DOHH2 (cell line): ENCODE results near the gene ANKRD40CL.

Experiments used
- H3F3A ChIP-seq: fragments of 200-600 bp; sonication (generic), shearing (Covaris generic); 2 replicates; pipeline ENCODE4 v1.6.0; 2016; ENCODE audit warnings: antibody characterized with exemption, mild to moderate bottlenecking; ENCODE audit not compliant: control insufficient read depth, insufficient read depth
- H3K27ac ChIP-seq: fragments of 200-600 bp; sonication (generic); 2 replicates; pipeline ENCODE4 v1.5.1; 2014; ENCODE audit warnings: low read depth, mild to moderate bottlenecking, low read length, moderate library complexity
- H3K27me3 ChIP-seq: fragments of 200-600 bp; sonication (generic); 2 replicates; pipeline ENCODE4 v1.6.1; 2014; ENCODE audit warnings: mild to moderate bottlenecking, low read length, mixed read lengths; ENCODE audit not compliant: control insufficient read depth
- H3K36me3 ChIP-seq: fragments of 200-600 bp; sonication (generic); 2 replicates; pipeline ENCODE4 v1.6.1; 2014; ENCODE audit warnings: mild to moderate bottlenecking, low read length, moderate library complexity, mixed read lengths; ENCODE audit not compliant: control insufficient read depth
- H3K4me1 ChIP-seq: fragments of 200-600 bp; sonication (generic); 2 replicates; pipeline ENCODE4 v1.6.1; 2014; ENCODE audit warnings: mild to moderate bottlenecking, low read length, mixed read lengths; ENCODE audit not compliant: control insufficient read depth
- H3K4me2 ChIP-seq: fragments of 200-600 bp; sonication (generic); 2 replicates; pipeline ENCODE4 v1.6.0; 2014; ENCODE audit warnings: mild to moderate bottlenecking, low read length, moderate library complexity
- H3K4me3 ChIP-seq: fragments of 200-600 bp; sonication (generic); 2 replicates; pipeline ENCODE4 v1.5.1; 2014; ENCODE audit warnings: mild to moderate bottlenecking, low read length, mixed read lengths
- H3K79me2 ChIP-seq: fragments of 200-600 bp; sonication (generic); 2 replicates; pipeline ENCODE4 v1.6.1; 2014; ENCODE audit warnings: mild to moderate bottlenecking, low read length, mixed read lengths; ENCODE audit not compliant: control insufficient read depth
- H3K9me2 ChIP-seq: fragments of 200-600 bp; sonication (generic); replicated peaks from 2 replicates; pipeline ENCODE4 v1.6.1; 2014; ENCODE audit warnings: mild to moderate bottlenecking, low read length, mixed read lengths; ENCODE audit not compliant: control insufficient read depth
- H3K9me3 ChIP-seq: fragments of 200-600 bp; sonication (generic); 2 replicates; pipeline ENCODE4 v1.6.1; 2014; ENCODE audit warnings: antibody characterized with exemption, low read length, mixed read lengths; ENCODE audit not compliant: control insufficient read depth, insufficient read depth
- H4K20me1 ChIP-seq: fragments of 200-600 bp; sonication (generic); 2 replicates; pipeline ENCODE4 v1.6.0; 2014; ENCODE audit warnings: low read depth, mild to moderate bottlenecking, antibody characterized with exemption, low read length, moderate library complexity; ENCODE audit not compliant: control insufficient read depth, insufficient read depth
- EZH2phosphoT487 ChIP-seq: fragments of 200-600 bp; sonication (generic); IDR thresholded peaks from 2 replicates; pipeline ENCODE4 v1.6.1; 2017; ENCODE audit warnings: borderline replicate concordance, mild to moderate bottlenecking, antibody characterized with exemption, low read length, moderate library complexity, mixed read lengths
- TF ChIP-seq, protein P1 (sequence below): fragments of 200-600 bp; sonication (generic); IDR thresholded peaks from one replicate; pipeline ENCODE4 v1.5.1; 2014; ENCODE audit warnings: antibody characterized with exemption, mild to moderate bottlenecking, low read depth, low read length; ENCODE audit not compliant: poor library complexity, severe bottlenecking

Gene ANKRD40CL

DNA sequence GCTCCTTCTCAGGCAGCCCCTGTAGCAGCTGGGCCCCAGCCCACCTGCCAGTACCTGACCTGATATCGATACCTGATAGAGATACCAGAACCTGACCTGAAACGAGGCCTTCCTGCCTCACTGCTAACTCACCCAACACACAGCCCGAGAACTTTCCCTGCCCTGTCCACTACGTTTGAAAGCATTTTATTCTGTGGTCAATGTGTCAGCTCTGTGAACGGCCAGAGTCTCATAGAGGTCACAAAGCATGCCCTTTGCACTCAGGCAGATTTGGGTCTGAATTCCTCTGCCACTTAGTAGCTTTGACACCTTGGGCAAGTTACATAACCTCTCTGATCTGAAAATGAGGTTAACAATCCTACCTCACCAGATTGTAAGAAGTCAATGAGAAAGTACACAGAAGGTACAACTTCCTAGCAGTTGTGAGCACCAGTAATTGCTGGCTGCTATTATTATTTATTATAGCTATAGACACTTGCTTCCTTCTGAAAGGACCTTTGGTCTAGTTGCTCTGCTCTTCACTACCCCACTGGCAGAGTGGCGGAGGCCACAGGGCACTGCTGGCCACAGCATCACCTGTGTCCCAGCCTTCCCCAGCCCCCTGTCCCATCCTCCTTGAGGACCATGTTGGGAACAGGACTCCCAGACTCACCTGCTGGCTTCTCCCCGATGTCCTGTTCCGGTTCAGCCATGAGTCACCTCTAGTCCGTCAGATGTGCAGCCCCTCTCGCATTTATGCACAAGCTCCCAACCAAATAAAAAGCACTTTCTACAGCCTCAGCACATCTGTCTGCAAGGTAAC is 895 bp downstream of the ANKRD40CL start:
- H3K36me3 ChIP-seq: no peaks in the 10 kb centered on the region
- no peaks in the 10 kb centered on the region for H3K79me2 ChIP-seq
- TF ChIP-seq, protein P1, sequence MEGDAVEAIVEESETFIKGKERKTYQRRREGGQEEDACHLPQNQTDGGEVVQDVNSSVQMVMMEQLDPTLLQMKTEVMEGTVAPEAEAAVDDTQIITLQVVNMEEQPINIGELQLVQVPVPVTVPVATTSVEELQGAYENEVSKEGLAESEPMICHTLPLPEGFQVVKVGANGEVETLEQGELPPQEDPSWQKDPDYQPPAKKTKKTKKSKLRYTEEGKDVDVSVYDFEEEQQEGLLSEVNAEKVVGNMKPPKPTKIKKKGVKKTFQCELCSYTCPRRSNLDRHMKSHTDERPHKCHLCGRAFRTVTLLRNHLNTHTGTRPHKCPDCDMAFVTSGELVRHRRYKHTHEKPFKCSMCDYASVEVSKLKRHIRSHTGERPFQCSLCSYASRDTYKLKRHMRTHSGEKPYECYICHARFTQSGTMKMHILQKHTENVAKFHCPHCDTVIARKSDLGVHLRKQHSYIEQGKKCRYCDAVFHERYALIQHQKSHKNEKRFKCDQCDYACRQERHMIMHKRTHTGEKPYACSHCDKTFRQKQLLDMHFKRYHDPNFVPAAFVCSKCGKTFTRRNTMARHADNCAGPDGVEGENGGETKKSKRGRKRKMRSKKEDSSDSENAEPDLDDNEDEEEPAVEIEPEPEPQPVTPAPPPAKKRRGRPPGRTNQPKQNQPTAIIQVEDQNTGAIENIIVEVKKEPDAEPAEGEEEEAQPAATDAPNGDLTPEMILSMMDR: no peak
- no peak for TF ChIP-seq EZH2phosphoT487
- H3K9me3 ChIP-seq: no peaks in the 10 kb centered on the region
- H3K27me3 ChIP-seq: no peaks in the 10 kb centered on the region
- H3K9me2 ChIP-seq: no peaks in the 10 kb centered on the region
- H3F3A ChIP-seq: no peaks in the 10 kb centered on the region
- H3K27ac ChIP-seq: no peak overlapping the region
- H3K4me3 ChIP-seq: no peak overlapping the region
- H3K4me1 ChIP-seq: peaks cover 36% of the 10 kb centered on the region
- no peak overlapping the region for H3K4me2 ChIP-seq
- H4K20me1 ChIP-seq: no peaks in the 10 kb centered on the region

DNA sequence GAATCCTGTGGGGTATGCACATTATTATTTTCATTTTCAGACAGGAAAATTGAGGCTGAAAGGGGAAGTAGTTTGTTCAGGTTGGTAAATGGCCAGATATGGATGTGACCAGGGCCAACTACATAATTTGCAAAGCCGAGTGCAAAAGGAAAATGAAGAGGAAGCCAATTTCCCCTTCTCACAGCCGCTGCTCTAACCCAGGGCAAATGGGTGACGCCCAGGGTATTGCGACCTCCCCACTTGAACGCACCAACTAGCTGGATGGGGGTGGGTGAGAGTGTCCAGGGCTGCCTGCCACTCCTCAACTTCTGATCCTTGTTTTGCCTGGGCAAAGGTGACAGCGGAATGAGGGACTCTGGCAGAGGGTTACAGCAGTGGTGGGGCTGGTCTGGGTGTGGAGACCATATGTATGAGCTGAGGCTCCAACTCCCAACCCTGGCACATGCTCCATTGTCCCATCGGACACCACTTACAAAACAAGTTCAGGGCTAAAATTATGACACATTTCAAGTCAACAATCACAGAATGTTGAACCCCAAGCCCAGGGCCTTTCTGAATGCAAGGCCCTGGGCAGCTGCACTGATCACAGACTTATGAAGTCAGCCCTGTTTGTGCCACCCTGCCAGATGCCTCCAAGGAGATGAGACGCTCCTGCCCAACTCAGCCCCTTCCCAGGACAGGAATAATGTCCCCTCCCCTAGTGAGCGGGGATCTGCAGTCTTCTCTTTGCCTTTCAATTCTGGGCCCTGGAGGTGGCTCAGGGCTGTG is 1.7 kb downstream of the ANKRD40CL start:
- Histone ChIP-seq H3K36me3 (no peaks in the 10 kb centered on the region), H3K4me2 (peak overlapping the region; percentile 46), H3K4me1 (peaks cover 36% of the 10 kb centered on the region), H3K4me3 (peak overlapping the region; percentile 11; the same call in 1 of the 2 replicates), H3K9me3 (no peaks in the 10 kb centered on the region), H3K27ac (no peak overlapping the region), H3K79me2 (no peaks in the 10 kb centered on the region), H4K20me1 (no peaks in the 10 kb centered on the region), H3K9me2 (no peaks in the 10 kb centered on the region), H3F3A (0 out of 2 replicates have a peak, but pooled peaks cover 2% of the 10 kb centered on the region), H3K27me3 (no peaks in the 10 kb centered on the region)
- TF ChIP-seq, protein P1: no peak
- TF ChIP-seq EZH2phosphoT487: no peak

DNA sequence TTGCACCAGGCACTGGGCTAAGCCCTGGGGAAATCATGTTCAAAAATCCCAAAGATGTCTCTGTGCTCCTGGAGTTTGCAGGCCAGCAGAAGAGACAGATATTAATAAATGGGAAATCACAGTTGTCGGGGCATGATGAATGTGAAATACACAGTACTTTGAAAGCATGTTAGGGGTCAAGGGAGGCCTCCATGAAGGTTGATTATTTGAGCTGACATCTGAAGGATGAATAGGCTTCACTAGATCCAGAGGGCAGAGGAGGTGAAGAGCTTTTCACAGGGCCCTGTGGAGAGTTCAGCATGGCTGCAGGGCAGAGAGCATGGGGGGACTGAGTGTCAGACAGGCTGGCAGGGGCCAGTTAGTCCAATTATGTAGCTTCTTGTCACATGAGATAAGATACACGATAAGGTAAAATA is 2.6 kb downstream of the ANKRD40CL start:
- Histone ChIP-seq H3K9me3 (no peaks in the 10 kb centered on the region), H3K4me1 (peaks cover 36% of the 10 kb centered on the region), H3K36me3 (no peaks in the 10 kb centered on the region), H3K79me2 (no peaks in the 10 kb centered on the region), H3K4me2 (peak overlapping the region; percentile 46), H3K9me2 (no peaks in the 10 kb centered on the region), H4K20me1 (no peaks in the 10 kb centered on the region), H3F3A (0 out of 2 replicates have a peak, but pooled peaks cover 2% of the 10 kb centered on the region), H3K27me3 (no peaks in the 10 kb centered on the region), H3K4me3 (no peak overlapping the region), H3K27ac (no peak overlapping the region)
- TF ChIP-seq, protein P1: no peak
- TF ChIP-seq EZH2phosphoT487: no peak
